ENCODE measurements around the gene WNT8B. TPM values are rescaled to one million over a fixed set of nuclear protein-coding genes. Genes with fewer than 3 reads are reported as not detected.

WNT8B gene
- total RNA-seq, 1 donor from 2014 or later, result 0.16 TPM

DNA sequence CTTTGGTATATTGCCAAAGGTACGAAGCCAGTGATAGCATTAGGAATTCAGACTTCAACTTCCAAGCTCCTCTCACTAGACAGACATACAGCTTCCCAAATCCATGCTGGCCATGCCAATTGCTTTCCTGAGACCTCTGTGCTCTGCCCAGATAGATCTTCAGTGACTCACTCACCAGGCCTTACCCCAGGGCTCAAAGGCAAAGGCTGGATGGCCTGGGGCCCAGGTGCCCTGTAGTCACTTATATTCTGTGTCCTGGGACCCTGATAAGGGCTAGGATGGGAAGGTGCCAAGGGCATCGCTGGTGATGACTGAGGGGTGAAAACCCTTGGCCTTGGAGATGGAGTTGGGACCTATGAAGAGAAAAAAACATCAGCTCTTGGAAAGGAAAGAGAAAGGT, 27.7 kb downstream of the WNT8B start:
- intact Hi-C loops (cut with micrococcal nuclease), result no loop called here
- Mint-ChIP-seq H3K4me1 (peaks cover 26% of the 10 kb centered on the region), H3K9me3 (no peaks in the 10 kb centered on the region), H3K27me3 (no peaks in the 10 kb centered on the region), H3K4me3 (no peak overlapping the region), H3K36me3 (ENCODE audit: low read depth) (peaks cover 78% of the 10 kb centered on the region), H3K27ac (peak overlapping the region; percentile 39)
- DNase-seq, result no peak

DNA sequence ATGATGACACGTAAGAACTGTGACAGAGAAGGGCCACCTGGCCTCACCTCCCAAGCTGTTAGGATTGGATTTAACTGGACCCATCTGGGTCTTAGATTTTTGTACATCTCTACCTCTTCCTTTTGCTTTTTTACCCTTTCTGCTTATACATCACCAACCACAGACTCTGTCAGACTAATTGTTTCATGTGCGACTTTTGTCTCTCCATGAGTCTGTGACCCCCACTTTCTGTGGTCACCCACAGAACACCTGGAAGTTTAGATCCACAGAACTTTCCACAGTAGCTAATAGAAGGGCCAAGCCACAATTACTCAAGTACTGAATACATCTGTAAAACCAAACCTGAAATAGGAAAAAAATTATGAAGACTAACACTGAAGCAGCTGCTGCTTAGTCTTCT, 33.8 kb downstream of the WNT8B start:
- Mint-ChIP-seq H3K4me1 (peaks cover 64% of the 10 kb centered on the region), H3K27ac (peak overlapping the region; percentile 70), H3K9me3 (no peaks in the 10 kb centered on the region), H3K36me3 (ENCODE audit: low read depth) (peaks cover 83% of the 10 kb centered on the region), H3K4me3 (no peak overlapping the region), H3K27me3 (no peaks in the 10 kb centered on the region)
- no peak for DNase-seq
- intact Hi-C loops (cut with micrococcal nuclease), result no loop called here

DNA sequence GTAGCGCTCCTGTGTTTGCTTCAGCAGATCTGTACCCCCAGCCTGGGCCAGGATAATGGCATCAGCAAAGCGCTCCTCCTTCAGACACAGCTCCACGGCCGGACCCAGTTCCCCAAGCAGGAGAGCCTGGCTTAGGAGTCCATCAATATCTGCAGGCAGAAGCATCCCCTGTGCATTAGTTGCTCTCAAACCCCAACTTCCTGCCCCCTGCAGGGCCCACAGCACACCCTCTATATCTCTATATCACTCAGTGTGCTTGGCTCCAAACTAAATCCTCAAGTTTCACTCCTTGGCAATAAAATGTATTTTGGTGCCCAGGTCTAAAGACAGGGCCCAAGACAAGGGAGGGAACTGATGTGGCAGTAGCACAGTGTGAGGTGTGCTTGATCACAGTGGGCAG, 35.2 kb downstream of the WNT8B start:
- H3K9me3 Mint-ChIP-seq, result no peaks in the 10 kb centered on the region
- H3K27ac Mint-ChIP-seq, result peak overlapping the region; percentile 75
- H3K36me3 Mint-ChIP-seq (ENCODE audit: low read depth), result peaks cover 85% of the 10 kb centered on the region
- intact Hi-C loops (cut with micrococcal nuclease), result loop anchor here (1.0 kb wide), 1 partner anchor 10 kb away; no protein-coding TSS in a partner anchor
- no peaks in the 10 kb centered on the region for H3K27me3 Mint-ChIP-seq
- H3K4me1 Mint-ChIP-seq, result peaks cover 77% of the 10 kb centered on the region
- no peak for DNase-seq
- peak overlapping the region; percentile 44 for H3K4me3 Mint-ChIP-seq

DNA sequence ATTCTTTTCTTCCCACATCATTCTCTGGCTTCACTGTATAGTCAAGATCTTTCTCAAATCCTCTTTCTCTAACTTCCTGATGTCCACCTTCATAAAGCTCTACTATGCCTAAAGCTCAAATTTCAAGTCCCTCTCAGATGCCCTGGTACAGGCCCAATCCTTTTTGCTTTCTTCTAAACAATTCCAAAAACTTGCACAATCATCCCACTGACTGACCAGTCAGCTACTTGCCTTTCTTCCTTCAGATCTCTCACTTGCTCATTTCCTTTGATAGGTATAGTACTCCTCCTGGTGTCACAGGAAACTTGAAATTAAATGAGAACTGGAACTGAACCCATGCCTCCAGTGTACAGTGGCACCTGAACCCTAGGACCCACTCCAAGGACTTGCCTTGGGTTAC, 38.6 kb downstream of the WNT8B start:
- no peaks in the 10 kb centered on the region for H3K27me3 Mint-ChIP-seq
- H3K4me1 Mint-ChIP-seq, result peaks cover 85% of the 10 kb centered on the region
- H3K4me3 Mint-ChIP-seq, result peak overlapping the region; percentile 2
- no peaks in the 10 kb centered on the region for H3K9me3 Mint-ChIP-seq
- no peak for DNase-seq
- peaks cover 83% of the 10 kb centered on the region for H3K36me3 Mint-ChIP-seq (ENCODE audit: low read depth)
- H3K27ac Mint-ChIP-seq, result peak overlapping the region; percentile 63
- intact Hi-C loops (cut with micrococcal nuclease), result no loop called here

DNA sequence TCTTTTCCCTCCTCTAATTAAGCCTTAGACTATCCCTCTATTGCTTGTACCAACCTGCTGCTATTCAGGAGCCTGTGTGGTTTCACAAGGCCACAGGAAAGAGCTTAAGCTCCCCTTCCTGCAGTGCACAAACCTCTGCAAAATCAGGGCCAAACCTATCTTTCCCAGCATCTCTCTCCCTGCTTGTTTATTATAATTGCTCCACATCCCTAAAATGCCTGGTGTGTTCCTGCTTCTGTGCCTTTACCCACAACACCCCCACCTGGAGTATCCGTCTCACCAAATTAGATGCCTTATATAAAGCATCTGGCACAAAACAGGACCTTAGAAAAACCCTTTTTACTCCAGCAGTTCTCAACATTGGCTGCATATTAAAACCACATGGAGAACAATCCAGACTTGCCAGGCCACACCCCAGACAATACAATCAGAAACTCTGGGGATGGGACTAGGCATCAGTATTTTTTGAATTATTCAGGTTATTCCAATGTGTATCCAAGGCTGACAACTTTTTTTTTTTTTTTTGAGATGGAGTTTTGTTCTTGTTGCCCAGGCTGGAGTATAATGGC, 40.2 kb downstream of the WNT8B start:
- Mint-ChIP-seq H3K27ac (peak overlapping the region; percentile 41), H3K4me3 (peak overlapping the region; percentile 8), H3K36me3 (ENCODE audit: low read depth) (peaks cover 76% of the 10 kb centered on the region), H3K4me1 (peaks cover 88% of the 10 kb centered on the region), H3K27me3 (no peaks in the 10 kb centered on the region), H3K9me3 (no peaks in the 10 kb centered on the region)
- intact Hi-C loops (cut with micrococcal nuclease), result no loop called here
- no peak for DNase-seq

DNA sequence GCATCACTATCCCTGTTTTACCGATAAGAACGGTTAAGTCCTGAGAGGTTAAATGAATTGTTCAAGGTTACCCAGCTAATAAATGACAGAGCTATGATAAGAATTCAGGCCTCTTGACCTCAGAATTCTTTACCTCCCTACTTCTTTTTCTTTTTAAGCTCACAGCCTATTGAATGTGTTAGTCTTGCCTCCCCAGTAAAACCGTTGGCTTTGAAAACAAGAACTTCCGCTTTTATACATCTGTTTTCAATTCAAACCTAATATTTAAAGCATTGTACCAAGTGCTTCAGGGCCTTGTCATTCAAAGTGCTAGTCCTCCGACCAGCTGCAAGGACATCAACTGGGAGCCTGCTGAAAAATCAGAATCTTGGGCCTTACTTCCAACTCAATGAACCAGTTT, 41.3 kb downstream of the WNT8B start:
- H3K9me3 Mint-ChIP-seq, result no peaks in the 10 kb centered on the region
- no peak overlapping the region for H3K4me3 Mint-ChIP-seq
- no peak overlapping the region for H3K27ac Mint-ChIP-seq
- DNase-seq, result no peak
- peaks cover 66% of the 10 kb centered on the region for H3K36me3 Mint-ChIP-seq (ENCODE audit: low read depth)
- H3K27me3 Mint-ChIP-seq, result no peaks in the 10 kb centered on the region
- peaks cover 88% of the 10 kb centered on the region for H3K4me1 Mint-ChIP-seq
- intact Hi-C loops (cut with micrococcal nuclease), result no loop called here

DNA sequence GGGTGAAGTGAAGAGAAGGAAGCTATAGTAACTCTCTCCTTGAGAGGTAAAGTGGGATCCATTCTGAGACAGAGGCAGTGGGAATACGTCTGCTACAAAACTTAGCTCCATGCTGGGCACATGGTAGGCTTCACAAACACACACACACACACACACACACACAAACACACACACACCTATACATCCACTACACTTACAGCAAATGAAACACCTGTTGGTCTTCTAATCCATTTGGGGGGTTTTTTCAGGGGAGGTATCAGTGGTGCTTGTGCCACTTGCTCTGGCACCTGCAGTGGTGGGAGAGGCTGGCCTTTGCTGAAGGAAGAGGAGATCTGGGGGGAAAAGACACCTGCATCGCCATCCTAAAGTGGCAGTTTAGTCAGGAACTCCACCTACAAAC, 42.4 kb downstream of the WNT8B start:
- intact Hi-C loops (cut with micrococcal nuclease), result loop anchor here (5.0 kb wide), 1 partner anchor 218 kb away; the partner anchor contains the start of gene BLOC1S2
- Mint-ChIP-seq H3K4me3 (peak overlapping the region; percentile 80), H3K27ac (peak overlapping the region; percentile 62), H3K36me3 (ENCODE audit: low read depth) (peaks cover 55% of the 10 kb centered on the region), H3K27me3 (no peaks in the 10 kb centered on the region), H3K4me1 (peaks cover 86% of the 10 kb centered on the region), H3K9me3 (no peaks in the 10 kb centered on the region)
- DNase-seq, result no peak

DNA sequence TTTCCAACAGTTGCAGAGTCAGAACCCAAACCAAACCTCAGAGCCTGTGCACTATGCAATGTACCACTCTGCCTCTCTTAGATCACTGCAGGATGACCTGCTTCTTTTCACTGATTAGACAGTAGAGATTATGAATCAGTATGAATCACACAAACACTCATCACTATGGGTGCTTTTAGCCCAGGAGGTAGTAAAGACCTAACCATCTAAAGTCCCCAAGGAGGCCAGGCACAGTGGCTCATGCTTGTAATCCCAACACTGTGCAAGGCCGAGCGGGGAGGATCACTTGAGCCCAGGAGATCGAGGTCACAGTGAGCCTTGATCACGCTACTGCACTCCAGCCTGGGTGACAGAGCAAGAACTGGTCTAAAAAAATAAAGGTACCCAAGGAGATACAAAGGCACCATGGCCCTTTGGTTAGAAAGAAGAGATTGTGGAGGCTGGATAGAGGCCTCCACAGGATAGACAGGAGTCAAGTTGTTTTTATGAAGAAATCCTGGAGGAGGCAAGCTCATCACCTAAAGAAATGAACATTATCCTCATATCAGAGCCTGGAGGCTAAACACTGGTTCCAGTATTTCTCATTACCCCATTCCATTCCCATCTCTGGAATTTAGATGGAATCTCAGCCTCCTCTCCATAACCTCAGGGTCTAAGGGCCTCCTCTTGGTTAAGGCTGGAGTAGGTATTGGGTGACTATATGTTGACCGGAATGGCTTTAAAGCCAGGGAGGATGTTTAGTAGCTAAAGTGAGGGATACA, 44.0 kb downstream of the WNT8B start:
- Mint-ChIP-seq H3K27me3 (no peaks in the 10 kb centered on the region), H3K27ac (peak overlapping the region; percentile 89), H3K4me1 (peaks cover 92% of the 10 kb centered on the region), H3K4me3 (peak overlapping the region; percentile 80), H3K9me3 (no peaks in the 10 kb centered on the region), H3K36me3 (ENCODE audit: low read depth) (peaks cover 45% of the 10 kb centered on the region)
- intact Hi-C loops (cut with micrococcal nuclease), result loop anchor here (5.0 kb wide), 1 partner anchor 219 kb away; the partner anchor contains the start of gene BLOC1S2
- DNase-seq, result peak; percentile 70

DNA sequence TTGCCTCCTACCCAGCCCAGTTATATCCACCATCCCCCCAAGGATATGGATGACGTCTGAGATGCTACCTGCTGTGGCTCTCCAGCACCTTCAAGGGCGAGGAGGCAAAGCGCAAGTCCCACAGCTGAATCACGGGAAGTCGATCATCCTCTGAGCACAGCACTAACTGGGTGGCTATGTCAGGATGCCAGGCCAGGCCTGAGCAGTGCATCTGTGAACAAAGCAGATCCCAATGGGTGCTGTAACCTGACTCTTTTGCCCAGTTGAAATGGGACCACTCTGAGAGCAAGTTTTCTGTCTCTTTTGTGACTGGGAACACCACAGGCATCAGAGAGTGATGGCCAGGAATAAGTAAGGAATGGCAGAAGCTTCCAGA, 44.5 kb downstream of the WNT8B start:
- no peaks in the 10 kb centered on the region for H3K9me3 Mint-ChIP-seq
- intact Hi-C loops (cut with micrococcal nuclease), result loop anchor here (5.0 kb wide), 1 partner anchor 220 kb away; the partner anchor contains the start of gene BLOC1S2
- peak overlapping the region; percentile 80 for H3K4me3 Mint-ChIP-seq
- peaks cover 46% of the 10 kb centered on the region for H3K36me3 Mint-ChIP-seq (ENCODE audit: low read depth)
- peak; percentile 69 for DNase-seq
- H3K27me3 Mint-ChIP-seq, result no peaks in the 10 kb centered on the region
- H3K4me1 Mint-ChIP-seq, result peaks cover 92% of the 10 kb centered on the region
- H3K27ac Mint-ChIP-seq, result peak overlapping the region; percentile 89

DNA sequence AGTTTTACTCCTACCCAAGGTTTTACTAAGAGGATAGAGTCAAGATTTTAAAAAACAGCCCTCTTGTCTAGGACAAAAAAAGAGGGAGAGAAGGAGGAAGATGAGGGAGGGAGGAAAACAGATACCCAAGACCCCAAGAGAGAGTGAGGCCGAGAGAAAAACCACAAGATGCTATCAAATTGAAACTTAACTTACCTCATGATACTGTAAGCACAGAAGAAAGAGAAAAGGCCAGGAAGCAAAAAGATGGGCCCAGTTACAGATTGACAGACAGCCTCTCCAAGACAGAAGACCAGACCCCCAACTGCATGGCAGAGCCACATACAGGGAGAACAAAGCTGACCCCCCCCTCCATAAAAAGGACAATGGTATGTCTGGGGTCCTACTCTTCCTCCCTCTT, 45.5 kb downstream of the WNT8B start:
- Mint-ChIP-seq H3K36me3 (ENCODE audit: low read depth) (peaks cover 49% of the 10 kb centered on the region), H3K27ac (peak overlapping the region; percentile 89), H3K9me3 (no peaks in the 10 kb centered on the region), H3K4me1 (peaks cover 91% of the 10 kb centered on the region), H3K27me3 (no peaks in the 10 kb centered on the region), H3K4me3 (peak overlapping the region; percentile 80)
- DNase-seq, result no peak
- intact Hi-C loops (cut with micrococcal nuclease), result loop anchor here (1.0 to 5.0 kb wide), 8 partner anchors 10 to 221 kb away; partner anchors contain the start of gene BLOC1S2

DNA sequence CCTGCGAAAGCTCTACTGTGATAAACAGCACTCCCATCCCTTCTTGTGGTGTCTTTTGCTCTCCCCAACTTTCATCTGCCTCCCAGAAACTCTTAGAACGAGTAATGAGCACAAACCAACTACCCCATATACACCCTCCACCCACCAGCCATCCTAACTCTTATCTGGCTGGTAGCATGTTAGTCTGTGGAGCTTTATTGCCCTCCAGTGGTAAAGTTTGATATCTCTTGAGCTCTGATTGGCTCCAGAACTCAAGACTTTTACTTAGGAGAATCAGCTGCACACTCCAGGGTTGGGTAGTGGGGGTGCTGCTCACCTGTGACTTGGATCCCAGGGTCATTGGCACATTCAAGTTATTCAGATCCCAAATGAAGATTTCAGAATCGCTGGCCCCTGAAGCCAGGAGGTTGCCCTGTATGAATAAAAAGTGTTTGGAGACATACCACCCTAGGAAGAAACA, 45.9 kb downstream of the WNT8B start:
- Mint-ChIP-seq H3K4me3 (peak overlapping the region; percentile 80), H3K36me3 (ENCODE audit: low read depth) (peaks cover 49% of the 10 kb centered on the region), H3K27me3 (no peaks in the 10 kb centered on the region), H3K27ac (peak overlapping the region; percentile 89), H3K4me1 (peaks cover 91% of the 10 kb centered on the region), H3K9me3 (no peaks in the 10 kb centered on the region)
- DNase-seq, result peak; percentile 90
- intact Hi-C loops (cut with micrococcal nuclease), result loop anchor here (1.0 to 5.0 kb wide), 8 partner anchors 10 to 221 kb away; partner anchors contain the start of gene BLOC1S2

DNA sequence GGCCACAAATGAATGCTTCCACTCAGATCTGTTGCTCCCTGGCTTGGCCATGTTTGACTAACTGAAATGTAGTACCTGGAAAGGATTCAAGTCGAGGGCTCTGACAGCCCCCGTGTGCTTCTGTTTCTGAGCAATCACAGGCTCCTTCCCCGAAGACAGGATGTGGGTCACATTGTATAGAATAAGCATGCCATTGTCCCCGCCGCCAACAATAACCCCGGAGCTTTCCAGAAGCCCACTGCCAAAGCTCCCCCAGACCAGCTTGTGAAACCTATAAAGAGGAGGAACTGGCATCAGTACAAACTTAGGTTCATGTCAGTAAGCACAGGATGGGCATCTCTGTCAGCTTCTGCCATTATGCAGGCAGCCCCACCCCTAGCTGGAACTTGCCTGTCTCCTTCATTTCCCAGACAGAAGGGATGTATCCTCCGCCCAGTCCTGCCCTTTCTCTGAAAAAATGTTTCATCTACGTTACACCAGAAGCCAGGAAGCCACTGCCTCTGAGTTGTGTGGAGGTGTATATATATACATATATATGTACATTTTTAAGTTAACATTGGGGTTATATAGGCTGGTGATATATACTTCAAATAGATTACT, 46.5 kb downstream of the WNT8B start:
- Mint-ChIP-seq H3K36me3 (ENCODE audit: low read depth) (peaks cover 47% of the 10 kb centered on the region), H3K9me3 (no peaks in the 10 kb centered on the region), H3K27me3 (no peaks in the 10 kb centered on the region), H3K4me3 (peak overlapping the region; percentile 80), H3K27ac (peak overlapping the region; percentile 89), H3K4me1 (peaks cover 85% of the 10 kb centered on the region)
- intact Hi-C loops (cut with micrococcal nuclease), result loop anchor here (5.0 kb wide), 1 partner anchor 222 kb away; the partner anchor contains the start of gene BLOC1S2
- peak; percentile 92 for DNase-seq

DNA sequence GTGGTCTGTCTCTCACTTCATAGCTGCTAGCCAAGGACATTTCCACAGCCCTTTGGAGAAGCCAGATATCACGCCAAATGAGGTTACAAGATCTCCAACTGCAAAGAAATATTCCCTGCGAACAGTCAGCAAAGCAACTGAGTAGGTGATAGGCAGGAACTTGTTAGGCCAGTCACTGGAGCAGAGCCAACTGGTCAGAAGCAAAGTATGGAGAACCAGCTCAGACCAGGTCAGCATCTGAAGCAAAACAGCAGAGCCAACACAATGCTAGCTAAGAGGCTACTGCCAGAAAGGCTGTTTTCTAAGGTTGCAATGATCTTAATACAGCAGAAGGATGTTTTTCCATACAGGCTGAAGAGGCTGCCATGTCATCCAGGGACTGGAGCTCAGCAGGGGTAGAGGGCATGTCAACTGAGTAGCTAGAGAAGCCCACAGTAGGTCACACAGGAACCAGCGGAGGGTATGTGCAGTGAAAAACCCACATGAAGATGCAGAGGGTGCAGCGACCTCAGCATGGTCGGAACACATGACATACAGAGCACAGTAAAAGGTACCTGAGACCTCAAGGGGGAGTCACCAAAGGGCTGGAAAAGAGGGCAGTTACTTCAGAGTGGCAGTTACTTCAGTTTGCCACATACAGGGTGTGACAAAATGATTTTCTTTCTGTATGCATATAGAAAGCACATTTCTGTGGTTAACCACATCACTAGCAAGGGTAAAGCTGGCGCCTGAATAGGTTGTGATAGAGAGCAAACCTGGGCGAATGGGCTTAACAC, 47.9 kb downstream of the WNT8B start:
- Mint-ChIP-seq H3K9me3 (no peaks in the 10 kb centered on the region), H3K27ac (peak overlapping the region; percentile 89), H3K36me3 (ENCODE audit: low read depth) (peaks cover 41% of the 10 kb centered on the region), H3K4me3 (peak overlapping the region; percentile 80), H3K27me3 (no peaks in the 10 kb centered on the region), H3K4me1 (peaks cover 74% of the 10 kb centered on the region)
- intact Hi-C loops (cut with micrococcal nuclease), result loop anchor here (1.0 kb wide), 1 partner anchor 18 kb away; no protein-coding TSS in a partner anchor
- DNase-seq, result peak; percentile 93
